ENCODE data around the gene AFG1L.

Gene AFG1L

GRCh38 chr6:108564178-108564577 lies 269.3 kb downstream of the AFG1L start:
- DNase-seq = no peak
- no peak overlapping the region for H4K8ac ChIP-seq (ENCODE audit: low read depth, low read length)
- no peak overlapping the region for H3K27ac ChIP-seq (ENCODE audit: low read depth, low read length)
- no peaks in the 10 kb centered on the region for H3K36me3 ChIP-seq (ENCODE audit: control insufficient read depth, insufficient read depth, low read length)
- no peak overlapping the region for H2BK5ac ChIP-seq (ENCODE audit: low read length)
- peaks cover 4% of the 10 kb centered on the region for H3K4me1 ChIP-seq (ENCODE audit: control insufficient read depth, low read depth, low read length)
- no peak overlapping the region for H2BK15ac ChIP-seq (replicated peaks; ENCODE audit: low read depth)
- H3K23ac ChIP-seq (ENCODE audit: low read length) = no peak overlapping the region
- H3K27me3 ChIP-seq (ENCODE audit: insufficient read depth, low read length, poor library complexity) = no peaks in the 10 kb centered on the region
- no peak overlapping the region for H3K18ac ChIP-seq (ENCODE audit: low read length)
- no peak overlapping the region for H4K5ac ChIP-seq (ENCODE audit: low read length)
- H3K9ac ChIP-seq (ENCODE audit: low read length) = no peak overlapping the region
- H3K56ac ChIP-seq (ENCODE audit: low read length) = no peak overlapping the region
- H2AK5ac ChIP-seq (ENCODE audit: low read length) = no peak overlapping the region
- H3K4me3 ChIP-seq (ENCODE audit: low read length) = no peak overlapping the region
- no peak overlapping the region for H3K4me2 ChIP-seq (ENCODE audit: low read length)
- peaks cover 22% of the 10 kb centered on the region for H3K79me1 ChIP-seq (ENCODE audit: low read length)
- H2BK120ac ChIP-seq (ENCODE audit: low read depth, low read length) = no peak overlapping the region
- no peak overlapping the region for H3K4ac ChIP-seq (ENCODE audit: low read depth, low read length)
- H3K79me2 ChIP-seq (ENCODE audit: control insufficient read depth, insufficient read depth, low read length) = peaks cover 38% of the 10 kb centered on the region
- WGBS (ENCODE audit: extremely low coverage, insufficient coverage, low lambda C conversion rate) = no CpG with 5 or more reads among the region's 3 CpGs

DNA sequence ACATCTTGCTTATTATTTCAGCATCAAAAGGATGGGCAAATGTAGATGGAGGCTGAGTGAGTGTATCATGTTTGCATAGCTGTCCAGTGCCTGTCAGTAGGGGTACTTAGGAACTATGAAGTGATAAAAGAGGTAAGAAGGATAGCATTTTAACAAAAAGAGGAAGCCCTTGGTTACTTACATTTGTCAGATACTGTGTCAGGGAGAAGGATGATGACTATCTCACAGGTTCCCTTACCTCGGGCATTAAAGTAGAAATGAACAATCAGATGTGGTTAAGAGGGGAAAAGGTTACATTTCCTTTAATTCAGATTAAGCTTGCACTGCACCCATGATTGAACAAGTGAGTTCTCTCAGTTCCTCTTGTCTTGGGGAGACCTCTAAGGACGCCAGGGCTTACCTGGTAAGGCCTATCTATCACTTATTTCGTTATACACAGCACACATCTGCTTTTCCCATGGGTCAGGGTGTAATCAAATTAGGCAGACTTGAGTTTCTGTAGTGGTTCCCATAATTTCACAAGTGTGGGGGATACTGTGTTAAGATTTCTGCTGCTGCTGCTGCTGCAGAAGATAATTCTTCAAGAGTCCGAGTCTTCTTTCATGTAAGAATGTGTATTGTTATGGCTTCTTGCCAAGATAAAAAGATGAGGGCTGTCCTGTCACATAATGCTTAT lies 270.4 kb downstream of the AFG1L start:
- Histone ChIP-seq H3K79me1 (ENCODE audit: low read length) (peaks cover 23% of the 10 kb centered on the region), H3K23ac (ENCODE audit: low read length) (no peak overlapping the region), H3K9ac (ENCODE audit: low read length) (peak overlapping the region; percentile 12), H3K36me3 (ENCODE audit: control insufficient read depth, insufficient read depth, low read length) (no peaks in the 10 kb centered on the region), H3K4ac (ENCODE audit: low read depth, low read length) (no peak overlapping the region), H4K5ac (ENCODE audit: low read length) (no peak overlapping the region), H3K18ac (ENCODE audit: low read length) (no peak overlapping the region), H4K8ac (ENCODE audit: low read depth, low read length) (no peak overlapping the region), H2BK5ac (ENCODE audit: low read length) (no peak overlapping the region), H2AK5ac (ENCODE audit: low read length) (no peak overlapping the region), H3K79me2 (ENCODE audit: control insufficient read depth, insufficient read depth, low read length) (peaks cover 41% of the 10 kb centered on the region), H3K4me1 (ENCODE audit: control insufficient read depth, low read depth, low read length) (peaks cover 4% of the 10 kb centered on the region), H3K4me2 (ENCODE audit: low read length) (no peak overlapping the region), H3K27ac (ENCODE audit: low read depth, low read length) (no peak overlapping the region), H2BK15ac (replicated peaks; ENCODE audit: low read depth) (no peak overlapping the region), H3K56ac (ENCODE audit: low read length) (no peak overlapping the region), H3K27me3 (ENCODE audit: insufficient read depth, low read length, poor library complexity) (no peaks in the 10 kb centered on the region), H2BK120ac (ENCODE audit: low read depth, low read length) (no peak overlapping the region), H3K4me3 (ENCODE audit: low read length) (no peak overlapping the region)
- no CpG with 5 or more reads among the region's 4 CpGs for WGBS (ENCODE audit: extremely low coverage, insufficient coverage, low lambda C conversion rate)
- DNase-seq = no peak

DNA sequence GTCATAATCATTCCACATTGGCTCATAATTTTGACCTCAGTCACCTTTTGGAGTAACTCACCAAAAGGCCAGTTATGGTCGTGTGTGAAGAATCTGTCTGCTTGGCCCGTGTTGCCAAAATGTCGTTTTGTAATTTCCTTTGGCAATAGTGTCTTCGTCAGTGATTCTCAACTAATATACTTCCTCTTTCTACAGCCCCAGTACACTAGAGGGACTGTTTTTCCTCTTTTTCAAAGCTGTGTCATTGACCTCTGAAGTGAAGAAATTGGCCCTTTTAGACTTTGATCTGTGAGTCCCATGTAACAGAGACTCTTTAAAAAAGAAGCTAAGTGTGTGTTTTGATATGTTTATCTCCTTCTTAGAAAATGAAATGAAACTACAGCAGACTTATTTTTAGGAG lies 271.0 kb downstream of the AFG1L start:
- DNase-seq = no peak

GRCh38 chr6:108566406-108566805 lies 271.6 kb downstream of the AFG1L start:
- no peak overlapping the region for H2BK5ac ChIP-seq (ENCODE audit: low read length)
- no peak overlapping the region for H3K18ac ChIP-seq (ENCODE audit: low read length)
- H4K5ac ChIP-seq (ENCODE audit: low read length) = no peak overlapping the region
- H3K79me2 ChIP-seq (ENCODE audit: control insufficient read depth, insufficient read depth, low read length) = peaks cover 41% of the 10 kb centered on the region
- H2BK120ac ChIP-seq (ENCODE audit: low read depth, low read length) = no peak overlapping the region
- peaks cover 4% of the 10 kb centered on the region for H3K4me1 ChIP-seq (ENCODE audit: control insufficient read depth, low read depth, low read length)
- no peaks in the 10 kb centered on the region for H3K36me3 ChIP-seq (ENCODE audit: control insufficient read depth, insufficient read depth, low read length)
- no peak overlapping the region for H3K4me2 ChIP-seq (ENCODE audit: low read length)
- no peak overlapping the region for H3K27ac ChIP-seq (ENCODE audit: low read depth, low read length)
- H2BK15ac ChIP-seq (replicated peaks; ENCODE audit: low read depth) = no peak overlapping the region
- H3K27me3 ChIP-seq (ENCODE audit: insufficient read depth, low read length, poor library complexity) = no peaks in the 10 kb centered on the region
- H3K9ac ChIP-seq (ENCODE audit: low read length) = no peak overlapping the region
- DNase-seq = no peak
- no peak overlapping the region for H2AK5ac ChIP-seq (ENCODE audit: low read length)
- H3K79me1 ChIP-seq (ENCODE audit: low read length) = peaks cover 23% of the 10 kb centered on the region
- H3K56ac ChIP-seq (ENCODE audit: low read length) = no peak overlapping the region
- no peak overlapping the region for H3K23ac ChIP-seq (ENCODE audit: low read length)
- no peak overlapping the region for H4K8ac ChIP-seq (ENCODE audit: low read depth, low read length)
- H3K4ac ChIP-seq (ENCODE audit: low read depth, low read length) = no peak overlapping the region
- H3K4me3 ChIP-seq (ENCODE audit: low read length) = no peak overlapping the region

More for the DNA sequence above, 271.0 kb downstream of the AFG1L start:
- Histone ChIP-seq H4K5ac (ENCODE audit: low read length) (no peak overlapping the region), H3K4me2 (ENCODE audit: low read length) (no peak overlapping the region), H3K79me2 (ENCODE audit: control insufficient read depth, insufficient read depth, low read length) (peaks cover 41% of the 10 kb centered on the region), H2AK5ac (ENCODE audit: low read length) (no peak overlapping the region), H2BK120ac (ENCODE audit: low read depth, low read length) (no peak overlapping the region), H2BK15ac (replicated peaks; ENCODE audit: low read depth) (no peak overlapping the region), H3K4ac (ENCODE audit: low read depth, low read length) (no peak overlapping the region), H3K18ac (ENCODE audit: low read length) (no peak overlapping the region), H3K27me3 (ENCODE audit: insufficient read depth, low read length, poor library complexity) (no peaks in the 10 kb centered on the region), H3K27ac (ENCODE audit: low read depth, low read length) (no peak overlapping the region), H3K23ac (ENCODE audit: low read length) (no peak overlapping the region), H3K36me3 (ENCODE audit: control insufficient read depth, insufficient read depth, low read length) (no peaks in the 10 kb centered on the region), H2BK5ac (ENCODE audit: low read length) (no peak overlapping the region), H3K4me3 (ENCODE audit: low read length) (no peak overlapping the region), H4K8ac (ENCODE audit: low read depth, low read length) (no peak overlapping the region), H3K4me1 (ENCODE audit: control insufficient read depth, low read depth, low read length) (peaks cover 4% of the 10 kb centered on the region), H3K56ac (ENCODE audit: low read length) (no peak overlapping the region), H3K9ac (ENCODE audit: low read length) (no peak overlapping the region), H3K79me1 (ENCODE audit: low read length) (peaks cover 23% of the 10 kb centered on the region)
- no CpG with 5 or more reads among the region's 4 CpGs for WGBS (ENCODE audit: extremely low coverage, insufficient coverage, low lambda C conversion rate)

GRCh38 chr6:108568101-108568500 lies 273.2 kb downstream of the AFG1L start:
- peaks cover 4% of the 10 kb centered on the region for H3K4me1 ChIP-seq (ENCODE audit: control insufficient read depth, low read depth, low read length)
- no peak for DNase-seq
- H2BK15ac ChIP-seq (replicated peaks; ENCODE audit: low read depth) = no peak overlapping the region
- H3K27ac ChIP-seq (ENCODE audit: low read depth, low read length) = no peak overlapping the region
- no peaks in the 10 kb centered on the region for H3K27me3 ChIP-seq (ENCODE audit: insufficient read depth, low read length, poor library complexity)
- no peak overlapping the region for H3K18ac ChIP-seq (ENCODE audit: low read length)
- no peak overlapping the region for H3K9ac ChIP-seq (ENCODE audit: low read length)
- no peak overlapping the region for H3K23ac ChIP-seq (ENCODE audit: low read length)
- no peak overlapping the region for H2AK5ac ChIP-seq (ENCODE audit: low read length)
- no peak overlapping the region for H3K56ac ChIP-seq (ENCODE audit: low read length)
- H3K4ac ChIP-seq (ENCODE audit: low read depth, low read length) = no peak overlapping the region
- H3K4me2 ChIP-seq (ENCODE audit: low read length) = no peak overlapping the region
- no CpG with 5 or more reads among the region's 5 CpGs for WGBS (ENCODE audit: extremely low coverage, insufficient coverage, low lambda C conversion rate)
- no peak overlapping the region for H2BK120ac ChIP-seq (ENCODE audit: low read depth, low read length)
- H2BK5ac ChIP-seq (ENCODE audit: low read length) = no peak overlapping the region
- no peak overlapping the region for H4K8ac ChIP-seq (ENCODE audit: low read depth, low read length)
- H3K36me3 ChIP-seq (ENCODE audit: control insufficient read depth, insufficient read depth, low read length) = no peaks in the 10 kb centered on the region
- peaks cover 34% of the 10 kb centered on the region for H3K79me2 ChIP-seq (ENCODE audit: control insufficient read depth, insufficient read depth, low read length)
- no peak overlapping the region for H4K5ac ChIP-seq (ENCODE audit: low read length)
- H3K4me3 ChIP-seq (ENCODE audit: low read length) = no peak overlapping the region
- peaks cover 20% of the 10 kb centered on the region for H3K79me1 ChIP-seq (ENCODE audit: low read length)

Data from mesendoderm (in vitro differentiated cells).